GM10266 (cell line): ENCODE results near the gene DSE.

ENCODE experiments used
- DNase-seq: peaks from one replicate; pipeline ENCODE4 v3.0.0; 2012; ENCODE audit errors: extremely low spot score
- TF ChIP-seq, protein P1 (sequence below): IDR thresholded peaks from 2 replicates; pipeline ENCODE4 v1.5.1; 2012; ENCODE audit warnings: mild to moderate bottlenecking, low read depth; ENCODE audit not compliant: control insufficient read depth, insufficient read depth; ENCODE audit errors: missing control alignments

DSE gene

GRCh38 chr6:116395647-116396046, 24.9 kb downstream of the DSE start:
- DNase-seq: no peak
- TF ChIP-seq, protein P1, sequence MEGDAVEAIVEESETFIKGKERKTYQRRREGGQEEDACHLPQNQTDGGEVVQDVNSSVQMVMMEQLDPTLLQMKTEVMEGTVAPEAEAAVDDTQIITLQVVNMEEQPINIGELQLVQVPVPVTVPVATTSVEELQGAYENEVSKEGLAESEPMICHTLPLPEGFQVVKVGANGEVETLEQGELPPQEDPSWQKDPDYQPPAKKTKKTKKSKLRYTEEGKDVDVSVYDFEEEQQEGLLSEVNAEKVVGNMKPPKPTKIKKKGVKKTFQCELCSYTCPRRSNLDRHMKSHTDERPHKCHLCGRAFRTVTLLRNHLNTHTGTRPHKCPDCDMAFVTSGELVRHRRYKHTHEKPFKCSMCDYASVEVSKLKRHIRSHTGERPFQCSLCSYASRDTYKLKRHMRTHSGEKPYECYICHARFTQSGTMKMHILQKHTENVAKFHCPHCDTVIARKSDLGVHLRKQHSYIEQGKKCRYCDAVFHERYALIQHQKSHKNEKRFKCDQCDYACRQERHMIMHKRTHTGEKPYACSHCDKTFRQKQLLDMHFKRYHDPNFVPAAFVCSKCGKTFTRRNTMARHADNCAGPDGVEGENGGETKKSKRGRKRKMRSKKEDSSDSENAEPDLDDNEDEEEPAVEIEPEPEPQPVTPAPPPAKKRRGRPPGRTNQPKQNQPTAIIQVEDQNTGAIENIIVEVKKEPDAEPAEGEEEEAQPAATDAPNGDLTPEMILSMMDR: no peak

DNA sequence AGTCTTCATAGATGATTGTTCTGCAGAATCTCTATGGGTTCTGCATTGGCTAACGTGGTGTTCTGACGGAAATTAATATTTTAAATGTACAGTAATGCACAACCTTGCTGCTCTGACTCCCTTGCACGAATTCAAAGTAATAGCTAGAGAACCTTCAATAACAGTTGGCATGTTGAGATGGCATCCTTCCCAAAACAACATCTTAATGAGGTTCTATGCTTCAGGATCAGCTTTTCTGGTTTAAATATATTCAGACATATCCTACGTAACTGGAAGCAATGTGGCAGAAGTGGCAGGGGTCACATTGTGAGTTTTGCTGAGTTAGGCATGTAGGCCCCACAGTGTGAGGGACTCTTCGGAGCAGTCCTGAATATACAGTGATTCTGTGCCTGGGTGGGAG, 25.7 kb downstream of the DSE start:
- TF ChIP-seq, protein P1: no peak
- no peak for DNase-seq

- no peak for DNase-seq
- TF ChIP-seq, protein P1: no peak
Measured at GRCh38 chr6:116397914-116398313, 27.2 kb downstream of the DSE start.

DNA sequence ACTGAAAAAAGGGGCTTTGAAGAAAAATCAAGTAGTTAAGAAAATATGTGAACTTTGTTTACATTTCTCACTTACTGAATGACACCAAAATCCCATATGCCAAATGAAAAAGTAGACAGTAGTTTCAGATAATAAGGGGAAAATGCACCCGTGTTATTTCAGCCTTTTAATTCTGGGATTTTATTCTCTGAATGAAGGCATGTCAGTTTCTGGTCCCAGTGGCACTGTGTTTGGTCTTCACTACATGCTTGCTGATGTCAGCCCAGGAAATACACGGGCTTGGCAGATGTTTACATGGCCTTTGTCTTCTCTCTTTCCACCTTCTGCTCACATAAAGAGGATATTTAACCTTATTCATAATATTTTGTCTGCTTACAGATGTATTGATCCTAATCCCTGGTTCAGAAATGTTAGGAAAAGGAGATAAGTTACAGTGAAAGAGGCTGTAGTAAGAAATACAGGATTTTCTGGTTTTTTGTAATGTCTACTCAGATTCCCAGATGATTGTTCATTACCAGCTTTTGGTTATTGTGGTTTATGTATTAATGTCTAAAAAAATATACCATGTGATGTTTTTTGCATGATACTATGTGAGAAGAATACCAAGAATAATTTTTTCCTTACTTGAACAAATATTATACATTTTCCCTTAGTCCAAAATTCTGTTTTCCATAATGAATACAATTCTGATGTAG, 27.7 kb downstream of the DSE start:
- DNase-seq: no peak
- TF ChIP-seq, protein P1: no peak

DNA sequence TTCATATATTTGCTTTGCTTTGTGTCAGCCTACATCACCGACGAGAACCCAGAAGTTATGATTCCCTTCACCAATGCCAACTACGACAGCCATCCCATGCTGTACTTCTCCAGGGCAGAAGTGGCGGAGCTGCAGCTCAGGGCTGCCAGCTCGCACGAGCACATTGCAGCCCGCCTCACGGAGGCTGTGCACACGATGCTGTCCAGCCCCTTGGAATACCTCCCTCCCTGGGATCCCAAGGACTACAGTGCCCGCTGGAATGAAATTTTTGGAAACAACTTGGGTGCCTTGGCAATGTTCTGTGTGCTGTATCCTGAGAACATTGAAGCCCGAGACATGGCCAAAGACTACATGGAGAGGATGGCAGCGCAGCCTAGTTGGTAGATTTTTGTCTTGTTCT, 28.5 kb downstream of the DSE start:
- TF ChIP-seq, protein P1: no peak
- DNase-seq: no peak

DNA sequence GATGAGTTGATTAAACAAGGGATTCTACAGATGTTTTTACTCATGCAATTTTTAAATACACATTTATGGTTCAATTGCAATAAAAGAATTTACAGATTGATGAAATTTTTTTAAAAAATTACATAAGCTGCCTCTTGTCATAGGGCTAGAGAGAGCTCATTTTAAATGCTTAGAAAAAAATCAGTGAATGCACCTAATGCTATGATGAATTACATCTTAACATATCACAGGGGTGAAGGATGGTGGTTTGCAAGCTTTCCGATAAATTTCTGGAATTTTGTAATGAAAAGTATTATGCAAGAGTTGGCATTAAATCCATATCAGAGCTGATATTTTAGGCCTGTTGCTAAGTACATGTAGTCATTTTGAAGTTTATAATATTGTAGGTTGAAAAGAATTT, 29.6 kb downstream of the DSE start:
- DNase-seq: no peak
- TF ChIP-seq, protein P1: no peak

DNA sequence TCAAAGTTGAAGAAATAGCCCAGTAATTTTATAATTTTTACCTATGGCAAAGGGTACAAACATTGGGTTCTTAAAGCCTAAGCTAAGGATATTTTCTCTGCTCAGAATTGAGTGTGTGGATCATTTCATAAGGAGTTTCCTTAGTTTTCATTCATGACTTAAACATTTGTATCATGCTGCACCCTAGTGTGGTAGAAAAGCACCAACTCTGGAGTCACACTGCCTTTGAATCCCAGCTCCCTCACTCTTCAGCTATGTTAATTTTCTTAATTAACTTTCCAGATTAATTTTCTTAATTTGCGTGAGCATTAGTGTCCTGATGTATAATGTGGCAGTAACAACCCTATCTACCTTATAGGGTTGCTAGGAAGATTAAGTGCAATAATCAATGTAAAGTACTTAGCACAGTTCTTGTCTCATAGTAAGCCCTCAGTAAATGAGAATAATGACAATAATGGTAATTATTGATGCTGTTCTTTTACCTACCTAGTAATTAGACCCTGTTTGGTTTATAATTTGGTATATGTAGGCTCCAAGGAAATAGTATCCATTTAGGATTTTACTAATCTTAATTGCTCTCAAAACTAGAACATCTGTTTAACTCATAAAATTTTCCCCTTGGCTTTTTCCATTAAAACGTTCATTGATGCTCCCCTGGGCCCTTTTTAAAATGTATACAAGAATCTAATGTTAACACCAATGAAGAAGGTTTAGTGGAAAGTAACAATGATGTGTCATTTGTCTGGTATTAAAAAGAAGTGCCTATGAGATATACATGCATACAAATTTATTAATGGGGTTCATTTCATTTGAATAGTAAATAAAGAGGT, 31.6 kb downstream of the DSE start:
- TF ChIP-seq, protein P1: peak; percentile 13

More for the DNA sequence above, 31.6 kb downstream of the DSE start:
- DNase-seq: no peak
